Left lung (tissue), 10 donors: Measurements from ENCODE around the gene CD209. TPM values are rescaled to one million over a fixed set of nuclear protein-coding genes. Genes with fewer than 3 reads are reported as not detected.
"Not testable (repeated sequence)": the region's sequence is repeated elsewhere in the genome, so short reads cannot be mapped to it uniquely, and the experiment has no call there.

ENCODE experiments used
- ATAC-seq: fragments of 200-7000 bp; cut with Tn5 transposase; one replicate; pipeline ENCODE4 v1.9.1; 2020; ENCODE audit warnings: moderate library complexity
- DNase-seq, 4 donors: peaks; one replicate each; pipeline ENCODE4 v3.0.0-alpha.2; 2013 to 2020
- H3K27ac ChIP-seq, 2 donors: fragments of 200-600 bp; sonication (generic) in 1 of 2; one replicate each; pipeline versions ENCODE4 v1.5.0 to v1.8.0; 2020 to 2021
- H3K27me3 ChIP-seq, 2 donors: fragments of 200-600 bp; sonication (generic) in 1 of 2; one replicate each; pipeline versions ENCODE4 v1.5.0 to v1.8.0; 2020 to 2021
- H3K36me3 ChIP-seq, 2 donors: fragments of 200-600 bp; sonication (generic) in 1 of 2; one replicate each; pipeline versions ENCODE4 v1.5.0 to v1.8.0; 2020 to 2021
- H3K4me1 ChIP-seq, 2 donors: fragments of 200-600 bp; one replicate each; pipeline ENCODE4 v1.8.0; 2021
- H3K4me3 ChIP-seq, 2 donors: fragments of 200-600 bp; sonication (generic) in 1 of 2; one replicate each; pipeline versions ENCODE4 v1.5.0 to v1.8.0; 2020 to 2021; ENCODE audit warnings: mild to moderate bottlenecking in 1 of 2
- H3K9me3 ChIP-seq, 2 donors: fragments of 200-600 bp; sonication (generic) in 1 of 2; one replicate each; pipeline versions ENCODE4 v1.5.0 to v1.8.0; 2020 to 2021
- CTCF ChIP-seq, 2 donors: fragments of 200-600 bp; sonication (generic) in 1 of 2; IDR thresholded peaks; one replicate each; pipeline versions ENCODE4 v1.5.0 to v1.8.0; 2021; ENCODE audit warnings: antibody characterized with exemption in 2 of 2
- intact Hi-C, 2 donors: fragments of 100-400 bp; cut with DNase I; formaldehyde crosslinking; loops; one replicate each; pipeline versions ENCODE4 v1.11.2 to v1.14.2; 2022
- polyA plus RNA-seq, 6 donors: library from polyadenylated mRNA; unstranded; fragments of 120-200 nt; gene quantifications; one replicate each; pipeline ENCODE4 v1.2.1, GENCODE V29; 2013; ENCODE audit not compliant: insufficient read length in 6 of 6
- total RNA-seq, 2 donors: library from RNA; stranded (reverse); fragmentation: NEBNext Ultra II Directional; extraction: Animal tissue kit (Norgen Biotek cat#: 25700); gene quantifications; one replicate each; pipeline ENCODE4 v1.2.1, GENCODE V29; 2021
- donor health status: DM: no; HTN: yes; CAD: no.
- donor health status: DM: no; HTN: no; CAD: no.

CD209 gene
- total and polyA plus RNA-seq, 8 donors: 2.9 to 10.6 (median 3.2) TPM

- Histone ChIP-seq H3K4me3 (no peak overlapping the region), H3K9me3 (peaks cover 0 to 7% of the 10 kb centered on the region in 2 donors), H3K27ac (no peak overlapping the region), H3K4me1 (peaks cover 0 to 6% of the 10 kb centered on the region in 2 donors), H3K36me3 (no peaks in the 10 kb centered on the region), H3K27me3 (peaks cover 0 to 9% of the 10 kb centered on the region in 2 donors)
- TF ChIP-seq CTCF (IDR thresholded peaks at IDR 0.05): no peak
- intact Hi-C loops: no loop called here
- no peak for ATAC-seq
- no peak for DNase-seq
These were observed 3.9 kb upstream of the CD209 start for GRCh38 chr19:7751157-7751783.

- H3K27ac ChIP-seq: no peak overlapping the region
- DNase-seq (peak in 1 of 4 donors; percentile 16), ATAC-seq (peak; percentile 60)
- intact Hi-C loops: no loop called here
- no peaks in the 10 kb centered on the region for H3K9me3 ChIP-seq
- no peak overlapping the region for H3K4me3 ChIP-seq
- TF ChIP-seq CTCF (IDR thresholded peaks at IDR 0.05): no peak
- no peaks in the 10 kb centered on the region for H3K36me3 ChIP-seq
- peaks cover 0 to 6% of the 10 kb centered on the region in 2 donors for H3K4me1 ChIP-seq
- peaks cover 0 to 9% of the 10 kb centered on the region in 2 donors for H3K27me3 ChIP-seq
These were observed 1.4 kb upstream of the CD209 start for GRCh38 chr19:7748756-7749155.

GRCh38 chr19:7748171-7748570 is 837 bp upstream of the CD209 start:
- no peaks in the 10 kb centered on the region for H3K9me3 ChIP-seq
- H3K27me3 ChIP-seq: peaks cover 0 to 9% of the 10 kb centered on the region in 2 donors
- no peak overlapping the region for H3K27ac ChIP-seq
- TF ChIP-seq CTCF (IDR thresholded peaks at IDR 0.05): no peak
- H3K4me1 ChIP-seq: peaks cover 0 to 6% of the 10 kb centered on the region in 2 donors
- intact Hi-C loops: no loop called here
- no peak overlapping the region for H3K4me3 ChIP-seq
- no peaks in the 10 kb centered on the region for H3K36me3 ChIP-seq
- no peak for ATAC-seq
- DNase-seq: no peak

GRCh38 chr19:7746306-7746705 is 1.0 kb downstream of the CD209 start:
- H3K27ac ChIP-seq, H3K27me3 ChIP-seq, H3K36me3 ChIP-seq, H3K4me3 ChIP-seq, ATAC-seq, H3K9me3 ChIP-seq, DNase-seq, intact Hi-C loops, H3K4me1 ChIP-seq: not testable (repeated sequence)

GRCh38 chr19:7744871-7745650 is 2.3 kb downstream of the CD209 start:
- H3K27me3 ChIP-seq: peaks cover 0 to 9% of the 10 kb centered on the region in 2 donors
- H3K36me3 ChIP-seq: no peaks in the 10 kb centered on the region
- H3K4me1 ChIP-seq: peaks cover 0 to 6% of the 10 kb centered on the region in 2 donors
- ATAC-seq (no peak), DNase-seq (no peak)
- intact Hi-C loops: no loop called here
- no peaks in the 10 kb centered on the region for H3K9me3 ChIP-seq
- no peak overlapping the region for H3K27ac ChIP-seq
- no peak for TF ChIP-seq CTCF (IDR thresholded peaks at IDR 0.05)
- no peak overlapping the region for H3K4me3 ChIP-seq
